AG04449 (cell line): ENCODE measurements around the gene USP48.
"Not testable (repeated sequence)": the region's sequence is repeated elsewhere in the genome, so short reads cannot be mapped to it uniquely, and the experiment has no call there.

Experiments used
- CTCF ChIA-PET: fragments of 350-600 bp; formaldehyde crosslinking; extraction: SDS; loops from one replicate; lab custom pipeline; 2021; ENCODE audit warnings: antibody characterized with exemption; lab: Yijun Ruan, JAX
- POLR2A ChIA-PET: fragments of 400-600, 350-600 bp; formaldehyde crosslinking; extraction: SDS; loops from one replicate; lab custom pipeline; 2020; ENCODE audit warnings: antibody characterized with exemption, inconsistent platforms; lab: Yijun Ruan, JAX
- DNase-seq: peaks from one replicate; pipeline ENCODE4 v3.0.0-alpha.2; 2010; ENCODE audit warnings: low read depth, low spot score
- H3K4me3 ChIP-seq: 2 replicates; pipeline ENCODE4 v1.5.1; 2011; ENCODE audit warnings: low read depth, mild to moderate bottlenecking, control low read depth, low read length
- CTCF ChIP-seq: IDR thresholded peaks from one replicate; pipeline ENCODE4 v1.5.1; 2011; ENCODE audit warnings: mild to moderate bottlenecking, moderate library complexity, low read length, control low read depth, inconsistent platforms; ENCODE audit not compliant: insufficient read depth; ENCODE audit errors: missing control alignments

The USP48 gene

GRCh38 chr1:21633141-21633755, 149.7 kb downstream of the USP48 start:
- ChIA-PET CTCF (no interaction called here), POLR2A (no interaction called here)
- DNase-seq = no peak
- H3K4me3 ChIP-seq = no peak overlapping the region
- TF ChIP-seq CTCF = no peak

- CTCF ChIA-PET = no interaction called here
These were observed 150.7 kb downstream of the USP48 start for GRCh38 chr1:21631944-21632887.

DNA sequence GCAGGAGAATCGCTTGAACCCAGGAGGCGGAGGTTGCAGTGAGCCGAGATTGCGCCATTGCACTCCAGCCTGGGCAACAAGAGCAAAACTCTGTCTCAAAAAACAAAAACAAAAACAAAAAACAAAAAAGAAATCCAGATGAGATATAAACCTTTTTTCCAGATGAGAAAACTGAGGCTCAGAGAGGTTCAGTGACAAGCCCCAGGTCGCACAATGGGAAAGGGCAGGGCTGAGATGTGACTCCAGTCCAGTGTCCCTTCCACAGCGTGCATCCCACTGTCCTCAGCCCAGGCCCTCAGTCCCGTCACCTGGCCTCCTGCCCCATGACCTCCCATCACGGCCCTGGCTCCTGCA, 151.4 kb downstream of the USP48 start:
- CTCF ChIA-PET = interaction anchor here (0.8 kb wide), 1 partner anchor 26 kb away, joined by 3 read pairs; no protein-coding TSS in a partner anchor
- DNase-seq, POLR2A ChIA-PET, H3K4me3 ChIP-seq: not testable (repeated sequence)

More at GRCh38 chr1:21631944-21632887, 150.7 kb downstream of the USP48 start:
- POLR2A ChIA-PET = no interaction called here
- no peak for TF ChIP-seq CTCF
- DNase-seq = no peak
- no peak overlapping the region for H3K4me3 ChIP-seq

DNA sequence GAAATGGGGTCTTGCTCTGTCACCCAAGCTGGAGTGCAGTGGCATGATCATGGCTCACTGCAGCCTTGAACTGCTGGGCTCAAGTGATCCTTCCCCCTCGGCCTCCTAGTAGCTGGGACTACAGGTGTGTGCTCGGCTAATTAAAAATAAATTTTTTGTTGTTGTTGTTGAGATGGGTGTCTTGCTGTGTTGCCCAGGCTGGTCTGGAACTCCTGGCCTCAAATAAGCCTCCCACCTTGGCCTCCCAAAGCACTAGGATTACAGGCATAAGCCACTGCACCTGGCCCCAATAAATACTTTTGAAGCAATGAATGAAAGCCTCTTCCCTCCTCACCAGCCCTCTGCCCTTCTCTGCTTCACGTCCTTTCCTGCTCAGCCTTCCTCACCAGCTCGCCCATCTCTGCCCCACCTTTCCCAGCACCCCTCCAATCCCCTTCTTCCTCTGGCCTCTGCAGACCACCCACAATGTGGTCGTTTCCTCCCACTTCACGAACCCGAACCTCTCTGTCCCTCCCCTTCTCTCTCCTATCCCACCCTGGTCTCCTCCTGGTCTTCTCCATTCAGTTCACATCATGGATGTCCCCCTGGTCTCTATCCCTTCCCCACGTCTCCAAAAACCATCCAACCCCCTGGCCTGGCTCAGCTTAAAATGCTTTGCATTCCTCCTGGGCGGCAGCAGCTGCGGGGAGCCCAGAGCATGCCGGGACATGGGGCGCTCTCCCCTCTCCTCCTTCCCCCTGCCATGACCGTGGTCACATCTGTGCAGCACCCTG, 152.2 kb downstream of the USP48 start:
- DNase-seq = no peak
- POLR2A ChIA-PET = no interaction called here
- H3K4me3 ChIP-seq = no peak overlapping the region; the same call in 1 of the 2 replicates
- CTCF ChIA-PET = interaction anchor here (0.8 to 1.5 kb wide), 2 partner anchors 27 to 260 kb away, joined by 3 read pairs; no protein-coding TSS in a partner anchor
- no peak for TF ChIP-seq CTCF

- POLR2A ChIA-PET = no interaction called here
- no peak for TF ChIP-seq CTCF
- no peak for DNase-seq
- no peak overlapping the region for H3K4me3 ChIP-seq
- CTCF ChIA-PET = interaction anchor here (1.5 kb wide), 1 partner anchor 260 kb away, joined by 3 read pairs; no protein-coding TSS in a partner anchor
These were observed 153.0 kb downstream of the USP48 start for GRCh38 chr1:21629971-21630370.

DNA sequence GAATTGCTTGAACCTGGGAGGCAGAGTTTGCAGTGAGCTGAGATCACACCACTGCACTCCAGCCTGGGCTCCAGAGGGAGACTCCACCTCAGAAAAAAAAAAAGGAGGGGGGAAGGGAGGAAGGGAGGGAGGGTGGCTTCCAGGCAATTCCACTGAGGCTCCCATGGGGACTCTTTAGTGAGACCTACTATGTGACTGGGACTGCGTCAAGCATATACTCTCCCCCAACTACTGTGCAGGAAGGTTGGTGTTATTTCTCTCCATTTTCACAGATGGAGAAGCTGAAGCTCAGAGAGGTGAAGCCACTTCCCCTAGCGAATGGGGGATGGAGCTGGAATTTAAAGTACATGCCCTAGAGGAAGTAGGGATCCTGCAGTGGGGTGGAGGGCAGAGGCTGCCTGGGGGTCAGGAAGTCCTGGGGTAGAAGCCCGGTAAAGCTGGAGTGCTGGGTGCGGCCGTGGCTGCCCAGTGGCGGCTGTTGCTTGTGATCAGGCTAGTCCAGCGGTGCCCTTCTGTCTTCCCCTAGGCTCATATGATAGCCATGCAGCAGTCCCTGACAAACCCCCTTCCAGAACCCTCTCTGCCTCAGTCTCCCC, 154.1 kb downstream of the USP48 start:
- ChIA-PET CTCF (no interaction called here), POLR2A (no interaction called here)
- no peak for TF ChIP-seq CTCF
- no peak for DNase-seq
- no peak overlapping the region for H3K4me3 ChIP-seq
